OCI-LY7 (cell line): Measurements from ENCODE around the gene FBH1. TPM values are rescaled to one million over a fixed set of nuclear protein-coding genes. Genes with fewer than 3 reads are reported as not detected.
"Not testable (repeated sequence)": the region's sequence is repeated elsewhere in the genome, so short reads cannot be mapped to it uniquely, and the experiment has no call there.

Experiments used
- BruUV-seq: library from RNA; stranded (reverse); fragments of 400-500 nt; replicated peaks from 2 replicates; lab custom pipeline; 2021; lab: Mats Ljungman, UMichigan
- CTCF ChIA-PET: fragments of 300-600 bp; sonication (Branson Sonifier 250); formaldehyde crosslinking; loops from one replicate; lab custom pipeline; 2022; ENCODE audit warnings: antibody characterized with exemption; ENCODE audit not compliant: unreplicated experiment; lab: Charles Lee
- POLR2A ChIA-PET: fragments of 300-600 bp; sonication (Branson Sonifier 250); formaldehyde crosslinking; loops from one replicate; lab custom pipeline; 2022; ENCODE audit warnings: antibody characterized with exemption; lab: Charles Lee
- DNase-seq: peaks from one replicate; pipeline ENCODE4 v3.0.0-alpha.2; 2015; ENCODE audit warnings: low spot score
- H2AFZ ChIP-seq: fragments of 200-600 bp; sonication (generic), shearing (Covaris generic); 2 replicates; pipeline ENCODE4 v1.6.1; 2014; ENCODE audit warnings: mild to moderate bottlenecking, antibody characterized with exemption, low read length, moderate library complexity
- H3K27ac ChIP-seq: fragments of 200-600 bp; sonication (generic); 2 replicates; pipeline ENCODE4 v1.5.1; 2014; ENCODE audit warnings: mixed run types, low read depth, mild to moderate bottlenecking, moderate library complexity, low read length, inconsistent platforms; ENCODE audit not compliant: poor library complexity, severe bottlenecking
- H3K36me3 ChIP-seq: fragments of 200-600 bp; sonication (generic); 2 replicates; pipeline ENCODE4 v1.6.1; 2014; ENCODE audit warnings: mild to moderate bottlenecking, antibody characterized with exemption, low read length, moderate library complexity, mixed read lengths; ENCODE audit not compliant: insufficient read depth
- H3K4me1 ChIP-seq: fragments of 200-600 bp; sonication (generic); 2 replicates; pipeline ENCODE4 v1.5.1; 2014; ENCODE audit warnings: mild to moderate bottlenecking, low read length; ENCODE audit not compliant: insufficient read depth, poor library complexity, severe bottlenecking
- H3K4me2 ChIP-seq: fragments of 200-600 bp; sonication (generic); 2 replicates; pipeline ENCODE4 v1.6.1; 2014; ENCODE audit warnings: mild to moderate bottlenecking, low read length
- H3K4me3 ChIP-seq: fragments of 200-600 bp; sonication (generic); 2 replicates; pipeline ENCODE4 v1.5.1; 2014; ENCODE audit warnings: mild to moderate bottlenecking, low read depth, low read length; ENCODE audit not compliant: poor library complexity, severe bottlenecking
- H3K79me2 ChIP-seq: fragments of 200-600 bp; sonication (generic); 2 replicates; pipeline ENCODE4 v1.6.1; 2016; ENCODE audit warnings: low read depth, mild to moderate bottlenecking, low read length, moderate library complexity, mixed read lengths; ENCODE audit not compliant: insufficient read depth
- H3K9me2 ChIP-seq: fragments of 200-600 bp; sonication (generic); 2 replicates; pipeline ENCODE4 v1.6.1; 2016; ENCODE audit warnings: mild to moderate bottlenecking, low read length, mixed read lengths; ENCODE audit not compliant: insufficient read depth
- H3K9me3 ChIP-seq: fragments of 200-600 bp; sonication (generic); 2 replicates; pipeline ENCODE4 v1.6.1; 2014; ENCODE audit warnings: mild to moderate bottlenecking, mixed run types, low read length, mixed read lengths
- H4K20me1 ChIP-seq: fragments of 200-600 bp; sonication (generic); 2 replicates; pipeline ENCODE4 v1.6.1; 2014; ENCODE audit warnings: mild to moderate bottlenecking, antibody characterized with exemption, low read length, moderate library complexity, mixed read lengths; ENCODE audit not compliant: insufficient read depth
- EZH2phosphoT487 ChIP-seq: fragments of 200-600 bp; sonication (generic); IDR thresholded peaks from 2 replicates; pipeline ENCODE4 v1.6.1; 2018; ENCODE audit warnings: low read depth, borderline replicate concordance, mild to moderate bottlenecking, mixed run types, antibody characterized with exemption, low read length, moderate library complexity, mixed read lengths
- intact Hi-C: fragments of 100-400 bp; cut with micrococcal nuclease; formaldehyde crosslinking; loops from one replicate; pipeline ENCODE4 v1.10.0; 2022; ENCODE audit not compliant: unreplicated experiment
- total RNA-seq, 2 experiments: library from RNA; depleted of rRNA in 1 of 2; stranded (reverse); fragments of >200 nt in 1 of 2; shearing (Covaris generic) in 1 of 2; gene quantifications; 2 replicates each; pipeline ENCODE4 v1.2.3, GENCODE V29; 2014 to 2022
- TF ChIP-seq, protein P1 (sequence below): fragments of 200-600 bp; sonication (generic); conservative IDR thresholded peaks from 2 replicates; pipeline ENCODE4 v1.5.1; 2014; ENCODE audit warnings: mild to moderate bottlenecking, antibody characterized with exemption, low read length, moderate library complexity, mixed read lengths

Gene FBH1
- total RNA-seq, 2 experiments from 2014 or later, result 58.1 to 65.6 TPM

DNA sequence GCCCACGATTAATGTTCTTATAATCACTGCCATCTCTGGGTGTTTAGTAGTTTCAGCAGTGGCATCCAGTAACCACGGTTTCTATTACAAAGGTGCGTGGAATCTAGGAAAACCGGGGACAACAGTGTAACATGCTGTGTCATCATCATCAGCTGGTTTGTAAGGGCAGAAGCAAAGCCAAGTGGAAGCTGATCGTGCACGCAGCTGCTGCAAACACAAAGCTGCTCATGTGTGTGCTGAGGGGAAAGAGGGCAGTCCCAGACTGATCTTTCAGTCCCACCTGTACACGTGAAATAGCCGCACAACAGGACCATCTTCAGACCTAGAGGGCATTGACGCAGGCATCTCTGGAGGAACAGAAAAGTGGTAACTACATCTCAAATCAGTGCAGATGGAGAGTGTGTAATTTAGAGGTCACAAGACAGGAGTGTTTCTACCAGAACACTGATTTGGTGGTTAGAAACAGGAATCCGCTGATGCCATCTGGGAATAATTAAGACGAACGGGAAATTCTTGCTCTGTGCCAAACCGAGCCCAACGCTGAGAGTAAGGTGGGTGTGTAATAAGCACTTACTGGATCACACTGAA, 13.8 kb upstream of the FBH1 start:
- CTCF ChIA-PET, result no interaction called here
- POLR2A ChIA-PET, result interaction anchor here (1.1 to 1.3 kb wide), 2 partner anchors 14 to 65 kb away, joined by 3 to 4 read pairs; partner anchors contain the start of genes ANKRD16 and FBH1
- intact Hi-C loops, result loop anchor here (10.0 kb wide), 1 partner anchor 431 kb away; no protein-coding TSS in a partner anchor

DNA sequence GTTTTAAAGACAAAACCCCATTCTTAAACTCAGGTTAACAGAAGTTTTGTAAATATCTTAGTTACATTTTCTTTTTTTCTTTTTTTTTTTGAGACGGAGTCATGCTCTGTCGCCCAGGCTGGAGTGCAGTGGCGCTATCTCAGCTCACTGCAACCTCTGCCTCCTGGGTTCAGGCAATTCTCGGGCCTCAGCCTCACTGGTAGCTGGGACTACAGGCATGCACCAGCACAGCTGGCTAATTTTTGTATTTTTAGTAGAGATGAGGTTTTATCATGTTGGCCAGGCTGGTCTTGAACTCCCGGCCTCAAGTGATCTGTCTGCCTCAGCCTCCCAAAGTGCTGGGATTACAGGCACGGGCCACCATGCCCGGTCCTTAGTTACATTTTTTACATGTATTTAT, 13.0 kb upstream of the FBH1 start:
- POLR2A ChIA-PET, result interaction anchor here (0.6 to 1.3 kb wide), 5 partner anchors 8 to 66 kb away, joined by 3 to 5 read pairs (median 3); partner anchors contain the start of genes ANKRD16 and FBH1

More for the DNA sequence above, 13.8 kb upstream of the FBH1 start:
- Histone ChIP-seq H3K4me2 (no peak overlapping the region), H3K4me1 (peaks cover 10% of the 10 kb centered on the region), H3K4me3 (no peak overlapping the region), H3K79me2 (no peaks in the 10 kb centered on the region), H3K9me3 (no peaks in the 10 kb centered on the region), H3K9me2 (no peaks in the 10 kb centered on the region), H2AFZ (no peak overlapping the region), H3K36me3 (peaks cover 42% of the 10 kb centered on the region; the same call in 1 of the 2 replicates), H4K20me1 (no peaks in the 10 kb centered on the region), H3K27ac (no peak overlapping the region)
- no TSS peak for BruUV-seq
- DNase-seq, result no peak
- TF ChIP-seq EZH2phosphoT487, result no peak
- TF ChIP-seq, protein P1, sequence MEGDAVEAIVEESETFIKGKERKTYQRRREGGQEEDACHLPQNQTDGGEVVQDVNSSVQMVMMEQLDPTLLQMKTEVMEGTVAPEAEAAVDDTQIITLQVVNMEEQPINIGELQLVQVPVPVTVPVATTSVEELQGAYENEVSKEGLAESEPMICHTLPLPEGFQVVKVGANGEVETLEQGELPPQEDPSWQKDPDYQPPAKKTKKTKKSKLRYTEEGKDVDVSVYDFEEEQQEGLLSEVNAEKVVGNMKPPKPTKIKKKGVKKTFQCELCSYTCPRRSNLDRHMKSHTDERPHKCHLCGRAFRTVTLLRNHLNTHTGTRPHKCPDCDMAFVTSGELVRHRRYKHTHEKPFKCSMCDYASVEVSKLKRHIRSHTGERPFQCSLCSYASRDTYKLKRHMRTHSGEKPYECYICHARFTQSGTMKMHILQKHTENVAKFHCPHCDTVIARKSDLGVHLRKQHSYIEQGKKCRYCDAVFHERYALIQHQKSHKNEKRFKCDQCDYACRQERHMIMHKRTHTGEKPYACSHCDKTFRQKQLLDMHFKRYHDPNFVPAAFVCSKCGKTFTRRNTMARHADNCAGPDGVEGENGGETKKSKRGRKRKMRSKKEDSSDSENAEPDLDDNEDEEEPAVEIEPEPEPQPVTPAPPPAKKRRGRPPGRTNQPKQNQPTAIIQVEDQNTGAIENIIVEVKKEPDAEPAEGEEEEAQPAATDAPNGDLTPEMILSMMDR, result no peak

DNA sequence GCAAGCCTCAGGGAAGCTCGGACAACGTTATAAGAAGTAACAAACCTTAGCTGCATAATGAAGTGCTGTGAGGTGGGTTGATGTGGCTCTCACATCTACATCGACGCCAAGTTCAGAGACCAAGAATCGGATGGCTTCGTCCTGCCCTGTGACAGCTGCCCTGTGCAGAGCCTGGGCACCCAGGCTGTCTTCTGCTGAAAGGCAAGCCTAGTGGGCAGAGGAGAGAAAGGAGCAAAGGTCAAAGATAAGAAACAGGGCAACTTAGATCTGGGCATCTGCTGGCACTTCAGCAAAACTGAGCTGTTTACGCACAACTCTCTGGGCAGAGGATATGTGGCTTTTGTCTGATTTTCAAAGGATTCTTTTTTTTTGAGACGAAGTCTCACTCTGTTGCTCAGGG, 7.1 kb upstream of the FBH1 start:
- intact Hi-C loops, result no loop called here
- no peak overlapping the region for H2AFZ ChIP-seq
- TF ChIP-seq, protein P1, result no peak
- no peak for TF ChIP-seq EZH2phosphoT487
- peaks cover 8% of the 10 kb centered on the region for H3K4me1 ChIP-seq
- POLR2A ChIA-PET, result interaction anchor here (1.1 to 1.2 kb wide), 2 partner anchors 14 to 85 kb away, joined by 3 to 4 read pairs; no protein-coding TSS in a partner anchor
- no peak overlapping the region for H3K4me3 ChIP-seq
- no TSS peak for BruUV-seq
- H3K4me2 ChIP-seq, result no peak overlapping the region
- CTCF ChIA-PET, result no interaction called here
- no peaks in the 10 kb centered on the region for H3K9me3 ChIP-seq
- no peak for DNase-seq
- H4K20me1 ChIP-seq, result no peaks in the 10 kb centered on the region
- no peaks in the 10 kb centered on the region for H3K9me2 ChIP-seq
- no peaks in the 10 kb centered on the region for H3K79me2 ChIP-seq
- H3K27ac ChIP-seq, result no peak overlapping the region
- H3K36me3 ChIP-seq, result peaks cover 71% of the 10 kb centered on the region

More for the DNA sequence above, 13.0 kb upstream of the FBH1 start:
- H3K9me2 ChIP-seq, H3K4me3 ChIP-seq, DNase-seq, BruUV-seq, H3K79me2 ChIP-seq, H4K20me1 ChIP-seq, H3K9me3 ChIP-seq, H3K4me2 ChIP-seq, H2AFZ ChIP-seq, H3K27ac ChIP-seq: not testable (repeated sequence)
- Histone ChIP-seq H3K36me3 (peaks cover 45% of the 10 kb centered on the region; the same call in 1 of the 2 replicates), H3K4me1 (peaks cover 10% of the 10 kb centered on the region)
- intact Hi-C loops, result loop anchor here (10.0 kb wide), 1 partner anchor 432 kb away; no protein-coding TSS in a partner anchor
- CTCF ChIA-PET, result interaction anchor here (0.6 kb wide), 1 partner anchor 13 kb away, joined by 3 read pairs; the partner anchor contains the start of genes ANKRD16 and FBH1
